GM21619 (cell line): ENCODE measurements around the gene ERGIC1.
"Not testable (repeated sequence)": the region's sequence is repeated elsewhere in the genome, so short reads cannot be mapped to it uniquely, and the experiment has no call there.

ENCODE experiments used
- ATAC-seq: cut with Tn5 transposase; IDR thresholded peaks from one replicate; pipeline ENCODE4 v1.9.1; 2021; ENCODE audit not compliant: unreplicated experiment

Gene ERGIC1

GRCh38 chr5:172875505-172876279, 41.6 kb downstream of the ERGIC1 start:
- no peak for ATAC-seq

- ATAC-seq: no peak
Measured at GRCh38 chr5:172876578-172876977, 42.5 kb downstream of the ERGIC1 start.

GRCh38 chr5:172877466-172878260, 43.6 kb downstream of the ERGIC1 start:
- no peak for ATAC-seq

GRCh38 chr5:172878585-172878932, 44.5 kb downstream of the ERGIC1 start:
- no peak for ATAC-seq

GRCh38 chr5:172878933-172879752, 45.1 kb downstream of the ERGIC1 start:
- no peak for ATAC-seq

- ATAC-seq: peak; percentile 89
Measured at GRCh38 chr5:172881691-172882370, 47.8 kb downstream of the ERGIC1 start.

- no peak for ATAC-seq
Measured at GRCh38 chr5:172883066-172883465, 49.0 kb downstream of the ERGIC1 start.

- no peak for ATAC-seq
Measured at GRCh38 chr5:172885597-172886340, 51.7 kb downstream of the ERGIC1 start.

GRCh38 chr5:172886476-172886875, 52.4 kb downstream of the ERGIC1 start:
- no peak for ATAC-seq

- no peak for ATAC-seq
Measured at GRCh38 chr5:172886974-172887501, 53.0 kb downstream of the ERGIC1 start.

GRCh38 chr5:172887692-172888091, 53.6 kb downstream of the ERGIC1 start:
- no peak for ATAC-seq

GRCh38 chr5:172890659-172891058, 56.6 kb downstream of the ERGIC1 start:
- ATAC-seq: no peak

- no peak for ATAC-seq
Measured at GRCh38 chr5:172891716-172892421, 57.8 kb downstream of the ERGIC1 start.

GRCh38 chr5:172892713-172893112, 58.7 kb downstream of the ERGIC1 start:
- no peak for ATAC-seq

- no peak for ATAC-seq
Measured at GRCh38 chr5:172894767-172895388, 60.8 kb downstream of the ERGIC1 start.

- no peak for ATAC-seq
Measured at GRCh38 chr5:172895549-172895948, 61.5 kb downstream of the ERGIC1 start.

GRCh38 chr5:172896465-172896864, 62.4 kb downstream of the ERGIC1 start:
- ATAC-seq: no peak

- not testable (repeated sequence) for ATAC-seq
Measured at GRCh38 chr5:172897067-172897466, 63.0 kb downstream of the ERGIC1 start.
